Body of pancreas (tissue), 4 donors: Measurements from ENCODE around the gene EPHB2.

Experiments used
- CTCF ChIP-seq, 7 experiments: fragments of 450-650 bp in 4 of 7; fragments of 200-600 bp in 3 of 7; sonication (generic) in 3 of 7; IDR thresholded peaks; one replicate each; pipeline ENCODE4 v1.5.1; 2016 to 2019; ENCODE audit warnings: antibody characterized with exemption in 7 of 7
- POLR2A ChIP-seq, 3 donors: fragments of 450-650 bp; IDR thresholded peaks; one replicate each; pipeline ENCODE4 v1.6.1; 2016; ENCODE audit warnings: antibody characterized with exemption in 3 of 3, mild to moderate bottlenecking in 2 of 3

- TF ChIP-seq CTCF (IDR thresholded peaks at IDR 0.05): no peak
- TF ChIP-seq POLR2A (IDR thresholded peaks at IDR 0.05): no peak
Measured at GRCh38 chr1:22915231-22915630, 204.6 kb downstream of the EPHB2 start.
